ENCODE measurements around the gene ATXN1.

The ATXN1 gene

GRCh38 chr6:16482702-16483314 lies 278.5 kb downstream of the ATXN1 start:
- DNase-seq (no peak), ATAC-seq (no peak)
- Mint-ChIP-seq H3K27ac (peak overlapping the region; percentile 94), H3K9me3 (no peaks in the 10 kb centered on the region), H3K4me1 (peaks cover 81% of the 10 kb centered on the region), H3K36me3 (ENCODE audit: low read depth) (peaks cover 22% of the 10 kb centered on the region), H3K4me3 (peak overlapping the region; percentile 39), H3K27me3 (no peaks in the 10 kb centered on the region)

GRCh38 chr6:16481697-16482399 lies 279.4 kb downstream of the ATXN1 start:
- Mint-ChIP-seq H3K36me3 (ENCODE audit: low read depth) (peaks cover 26% of the 10 kb centered on the region), H3K4me3 (peak overlapping the region; percentile 63), H3K27me3 (no peaks in the 10 kb centered on the region), H3K4me1 (peaks cover 81% of the 10 kb centered on the region), H3K27ac (peak overlapping the region; percentile 94), H3K9me3 (no peaks in the 10 kb centered on the region)
- DNase-seq: peak; percentile 45
- ATAC-seq: peak; percentile 84

GRCh38 chr6:16480763-16481560 lies 280.3 kb downstream of the ATXN1 start:
- no peaks in the 10 kb centered on the region for H3K9me3 Mint-ChIP-seq
- H3K4me1 Mint-ChIP-seq: peaks cover 81% of the 10 kb centered on the region
- H3K27me3 Mint-ChIP-seq: no peaks in the 10 kb centered on the region
- peaks cover 27% of the 10 kb centered on the region for H3K36me3 Mint-ChIP-seq (ENCODE audit: low read depth)
- ATAC-seq: no peak
- peak overlapping the region; percentile 94 for H3K27ac Mint-ChIP-seq
- peak overlapping the region; percentile 63 for H3K4me3 Mint-ChIP-seq
- DNase-seq: no peak

- Mint-ChIP-seq H3K4me1 (peaks cover 81% of the 10 kb centered on the region), H3K4me3 (no peak overlapping the region), H3K9me3 (peaks cover 3% of the 10 kb centered on the region), H3K27ac (peak overlapping the region; percentile 76), H3K27me3 (no peaks in the 10 kb centered on the region), H3K36me3 (ENCODE audit: low read depth) (peaks cover 24% of the 10 kb centered on the region)
- ATAC-seq (no peak), DNase-seq (no peak)
These were observed 283.7 kb downstream of the ATXN1 start for GRCh38 chr6:16477367-16478149.

GRCh38 chr6:16476861-16477260 lies 284.4 kb downstream of the ATXN1 start:
- no peak for ATAC-seq

GRCh38 chr6:16475494-16475781 lies 285.8 kb downstream of the ATXN1 start:
- DNase-seq: no peak
- ATAC-seq: no peak
- Mint-ChIP-seq H3K36me3 (ENCODE audit: low read depth) (peaks cover 24% of the 10 kb centered on the region), H3K4me1 (peaks cover 81% of the 10 kb centered on the region), H3K9me3 (peaks cover 3% of the 10 kb centered on the region), H3K27ac (peak overlapping the region; percentile 78), H3K27me3 (no peaks in the 10 kb centered on the region), H3K4me3 (no peak overlapping the region)

More at GRCh38 chr6:16476861-16477260, 284.4 kb downstream of the ATXN1 start:
- H3K27ac Mint-ChIP-seq: peak overlapping the region; percentile 76
- peaks cover 81% of the 10 kb centered on the region for H3K4me1 Mint-ChIP-seq
- peaks cover 24% of the 10 kb centered on the region for H3K36me3 Mint-ChIP-seq (ENCODE audit: low read depth)
- no peaks in the 10 kb centered on the region for H3K27me3 Mint-ChIP-seq
- no peak for DNase-seq
- H3K9me3 Mint-ChIP-seq: peaks cover 3% of the 10 kb centered on the region
- H3K4me3 Mint-ChIP-seq: no peak overlapping the region

GRCh38 chr6:16474772-16475493 lies 286.3 kb downstream of the ATXN1 start:
- H3K27me3 Mint-ChIP-seq: no peaks in the 10 kb centered on the region
- ATAC-seq: peak; percentile 59
- H3K27ac Mint-ChIP-seq: peak overlapping the region; percentile 78
- peak overlapping the region; percentile 37 for H3K4me3 Mint-ChIP-seq
- peaks cover 24% of the 10 kb centered on the region for H3K36me3 Mint-ChIP-seq (ENCODE audit: low read depth)
- H3K4me1 Mint-ChIP-seq: peaks cover 82% of the 10 kb centered on the region
- no peak for DNase-seq
- H3K9me3 Mint-ChIP-seq: peaks cover 3% of the 10 kb centered on the region

- Mint-ChIP-seq H3K27ac (peak overlapping the region; percentile 78), H3K36me3 (ENCODE audit: low read depth) (peaks cover 24% of the 10 kb centered on the region), H3K4me3 (peak overlapping the region; percentile 37), H3K27me3 (no peaks in the 10 kb centered on the region), H3K9me3 (peaks cover 3% of the 10 kb centered on the region), H3K4me1 (peaks cover 83% of the 10 kb centered on the region)
- no peak for ATAC-seq
- DNase-seq: no peak
These were observed 287.1 kb downstream of the ATXN1 start for GRCh38 chr6:16473908-16474771.

- Mint-ChIP-seq H3K36me3 (ENCODE audit: low read depth) (peaks cover 24% of the 10 kb centered on the region), H3K4me1 (peaks cover 82% of the 10 kb centered on the region), H3K27ac (peak overlapping the region; percentile 78)
These were observed 287.9 kb downstream of the ATXN1 start for GRCh38 chr6:16473184-16473907.

GRCh38 chr6:16472349-16473069 lies 288.8 kb downstream of the ATXN1 start:
- Mint-ChIP-seq H3K4me1 (peaks cover 78% of the 10 kb centered on the region), H3K9me3 (peaks cover 3% of the 10 kb centered on the region), H3K4me3 (no peak overlapping the region), H3K36me3 (ENCODE audit: low read depth) (peaks cover 20% of the 10 kb centered on the region), H3K27me3 (no peaks in the 10 kb centered on the region), H3K27ac (peak overlapping the region; percentile 78)
- no peak for DNase-seq
- ATAC-seq: no peak

More at GRCh38 chr6:16473184-16473907, 287.9 kb downstream of the ATXN1 start:
- DNase-seq (no peak), ATAC-seq (peak; percentile 11)
- Mint-ChIP-seq H3K9me3 (peaks cover 3% of the 10 kb centered on the region), H3K4me3 (peak overlapping the region; percentile 59), H3K27me3 (no peaks in the 10 kb centered on the region)

GRCh38 chr6:16471910-16472297 lies 289.4 kb downstream of the ATXN1 start:
- ATAC-seq (no peak), DNase-seq (no peak)
- peaks cover 19% of the 10 kb centered on the region for H3K36me3 Mint-ChIP-seq (ENCODE audit: low read depth)
- peak overlapping the region; percentile 75 for H3K27ac Mint-ChIP-seq
- H3K4me1 Mint-ChIP-seq: peaks cover 78% of the 10 kb centered on the region
- no peak overlapping the region for H3K4me3 Mint-ChIP-seq
- peaks cover 3% of the 10 kb centered on the region for H3K9me3 Mint-ChIP-seq
- no peaks in the 10 kb centered on the region for H3K27me3 Mint-ChIP-seq

- H3K27me3 Mint-ChIP-seq: no peaks in the 10 kb centered on the region
- ATAC-seq: peak; percentile 44
- peaks cover 76% of the 10 kb centered on the region for H3K4me1 Mint-ChIP-seq
- peaks cover 19% of the 10 kb centered on the region for H3K36me3 Mint-ChIP-seq (ENCODE audit: low read depth)
- H3K9me3 Mint-ChIP-seq: peaks cover 3% of the 10 kb centered on the region
- no peak for DNase-seq
- peak overlapping the region; percentile 75 for H3K27ac Mint-ChIP-seq
- H3K4me3 Mint-ChIP-seq: peak overlapping the region; percentile 13
These were observed 289.9 kb downstream of the ATXN1 start for GRCh38 chr6:16471222-16471909.
